ENCODE data around the gene MRLN.

The MRLN gene

GRCh38 chr10:59702347-59702746 lies 50.9 kb downstream of the MRLN start:
- DNase-seq: no peak

GRCh38 chr10:59700709-59701108 lies 52.5 kb downstream of the MRLN start:
- DNase-seq: no peak

- DNase-seq: no peak
Measured at GRCh38 chr10:59698326-59698725, 54.9 kb downstream of the MRLN start.

GRCh38 chr10:59695637-59696036 lies 57.6 kb downstream of the MRLN start:
- DNase-seq: peak; percentile 27

- no peak for DNase-seq
Measured at GRCh38 chr10:59694936-59695335, 58.3 kb downstream of the MRLN start.

GRCh38 chr10:59692113-59692512 lies 61.1 kb downstream of the MRLN start:
- DNase-seq: no peak

GRCh38 chr10:59688921-59689351 lies 64.3 kb downstream of the MRLN start:
- DNase-seq: no peak

- no peak for DNase-seq
Measured at GRCh38 chr10:59687657-59688056, 65.6 kb downstream of the MRLN start.

Measured in hematopoietic multipotent progenitor cell treated with erythropoietin and hydrocortisone succinate and interleukin-3 and kit ligand, for 4 days (in vitro differentiated cells).